Parathyroid adenoma (tissue), 2 donors: Measurements from ENCODE around the gene JAK3.

ENCODE experiments used
- H2AFZ ChIP-seq: fragments of 300-600 bp; sonication (generic); one replicate; pipeline ENCODE4 v1.7.0; 2017; ENCODE audit warnings: antibody characterized with exemption, mild to moderate bottlenecking
- H3K27ac ChIP-seq: fragments of 300-600 bp; sonication (generic); one replicate; pipeline ENCODE4 v1.7.0; 2017
- H3K27me3 ChIP-seq: fragments of 300-600 bp; sonication (generic); one replicate; pipeline ENCODE4 v1.7.0; 2017; ENCODE audit warnings: low read length; ENCODE audit not compliant: control insufficient read depth, insufficient read depth
- H3K36me3 ChIP-seq: fragments of 300-600 bp; sonication (generic); one replicate; pipeline ENCODE4 v1.7.0; 2017; ENCODE audit warnings: low read length; ENCODE audit not compliant: control insufficient read depth, insufficient read depth
- H3K4me1 ChIP-seq: fragments of 300-600 bp; sonication (generic); one replicate; pipeline ENCODE4 v1.7.0; 2017; ENCODE audit warnings: control low read depth
- H3K4me2 ChIP-seq: fragments of 300-600 bp; sonication (generic); one replicate; pipeline ENCODE4 v1.7.0; 2017; ENCODE audit warnings: low read length
- H3K4me3 ChIP-seq: fragments of 300-600 bp; sonication (generic); one replicate; pipeline ENCODE4 v1.7.0; 2017; ENCODE audit warnings: low read depth, low read length
- H3K79me2 ChIP-seq: fragments of 300-600 bp; sonication (generic); one replicate; pipeline ENCODE4 v1.7.0; 2017; ENCODE audit warnings: control low read depth
- H3K9ac ChIP-seq: fragments of 300-600 bp; sonication (generic); one replicate; pipeline ENCODE4 v1.7.0; 2017; ENCODE audit warnings: mild to moderate bottlenecking
- H3K9me3 ChIP-seq: fragments of 300-600 bp; sonication (generic); one replicate; pipeline ENCODE4 v1.7.0; 2017; ENCODE audit warnings: low read length; ENCODE audit not compliant: control insufficient read depth
- CTCF ChIP-seq: fragments of 300-600 bp; sonication (generic); IDR thresholded peaks from one replicate; pipeline ENCODE4 v1.7.0; 2017; ENCODE audit warnings: antibody characterized with exemption, mild to moderate bottlenecking
- donor health status: primary hyperparathyroidism.

Gene JAK3

GRCh38 chr19:17886515-17886914, 38.7 kb upstream of the JAK3 start:
- Histone ChIP-seq H3K4me1 (no peaks in the 10 kb centered on the region), H3K9me3 (no peaks in the 10 kb centered on the region), H3K4me3 (no peak overlapping the region), H3K79me2 (no peaks in the 10 kb centered on the region), H3K27me3 (no peaks in the 10 kb centered on the region), H3K27ac (no peak overlapping the region), H2AFZ (no peak overlapping the region), H3K9ac (no peak overlapping the region), H3K36me3 (no peaks in the 10 kb centered on the region), H3K4me2 (no peak overlapping the region)
- TF ChIP-seq CTCF = no peak

- Histone ChIP-seq H3K27ac (no peak overlapping the region), H3K4me3 (no peak overlapping the region), H3K9me3 (no peaks in the 10 kb centered on the region), H2AFZ (no peak overlapping the region), H3K36me3 (no peaks in the 10 kb centered on the region), H3K27me3 (no peaks in the 10 kb centered on the region), H3K4me2 (no peak overlapping the region), H3K4me1 (no peaks in the 10 kb centered on the region), H3K9ac (no peak overlapping the region), H3K79me2 (no peaks in the 10 kb centered on the region)
- TF ChIP-seq CTCF = no peak
Measured at GRCh38 chr19:17883627-17884410, 36.0 kb upstream of the JAK3 start.

- Histone ChIP-seq H3K27ac (no peak overlapping the region), H3K4me2 (no peak overlapping the region), H3K79me2 (no peaks in the 10 kb centered on the region), H3K4me3 (no peak overlapping the region), H2AFZ (no peak overlapping the region), H3K9ac (no peak overlapping the region), H3K36me3 (no peaks in the 10 kb centered on the region), H3K9me3 (no peaks in the 10 kb centered on the region), H3K27me3 (no peaks in the 10 kb centered on the region), H3K4me1 (no peaks in the 10 kb centered on the region)
- no peak for TF ChIP-seq CTCF
Measured at GRCh38 chr19:17881701-17882100, 33.9 kb upstream of the JAK3 start.

GRCh38 chr19:17879466-17879865, 31.7 kb upstream of the JAK3 start:
- Histone ChIP-seq H3K36me3 (no peaks in the 10 kb centered on the region), H3K4me3 (no peak overlapping the region), H3K9me3 (no peaks in the 10 kb centered on the region), H3K27ac (no peak overlapping the region), H3K4me1 (no peaks in the 10 kb centered on the region), H3K27me3 (no peaks in the 10 kb centered on the region), H3K79me2 (no peaks in the 10 kb centered on the region), H3K4me2 (no peak overlapping the region), H2AFZ (no peak overlapping the region), H3K9ac (no peak overlapping the region)
- TF ChIP-seq CTCF = no peak

GRCh38 chr19:17877696-17878095, 29.9 kb upstream of the JAK3 start:
- no peaks in the 10 kb centered on the region for H3K27me3 ChIP-seq
- H3K27ac ChIP-seq = no peak overlapping the region
- H3K4me3 ChIP-seq = no peak overlapping the region
- H3K4me2 ChIP-seq = no peak overlapping the region
- H3K9ac ChIP-seq = no peak overlapping the region
- no peaks in the 10 kb centered on the region for H3K79me2 ChIP-seq
- TF ChIP-seq CTCF = no peak
- no peak overlapping the region for H2AFZ ChIP-seq
- no peaks in the 10 kb centered on the region for H3K9me3 ChIP-seq
- H3K36me3 ChIP-seq = no peaks in the 10 kb centered on the region
- H3K4me1 ChIP-seq = no peaks in the 10 kb centered on the region
